Stimulated activated CD4-positive, alpha-beta T cell treated with anti-CD3 and anti-CD28 coated beads, Interleukin-15, amount 100 ng/mL, for 48 hours (primary cell): ENCODE results near the gene PLXNA2.

Experiments used
- DNase-seq, 2 donors: peaks; one replicate each; pipeline ENCODE4 v3.0.0-alpha.2; 2020; ENCODE audit warnings: low read depth in 2 of 2

Gene PLXNA2

DNA sequence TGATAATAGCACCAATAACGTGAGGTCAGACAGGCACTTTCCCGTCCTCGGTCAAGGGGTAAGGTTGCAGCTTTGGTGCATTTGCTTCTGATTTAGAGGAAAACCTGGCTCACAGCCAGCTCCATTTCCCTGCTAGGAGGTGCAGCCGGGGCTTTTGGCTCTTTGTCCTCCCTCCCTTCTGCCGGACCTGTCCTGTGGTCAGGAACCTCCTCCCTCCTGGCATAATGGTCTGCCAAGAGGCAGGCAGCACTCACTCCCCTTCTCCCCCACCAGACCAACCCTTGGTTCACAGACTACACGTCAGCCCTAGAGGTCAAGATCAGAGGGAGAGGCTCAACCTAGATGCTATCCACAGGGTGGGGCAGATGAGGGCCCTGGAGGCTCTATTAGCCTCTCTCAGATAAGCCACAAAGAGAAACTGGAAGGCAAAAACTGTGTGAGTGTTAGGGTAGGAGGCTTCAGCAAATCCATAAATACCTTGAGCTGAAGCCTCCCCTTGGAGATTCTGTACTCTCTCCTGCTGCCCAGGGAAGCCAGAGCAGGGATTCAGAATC, 64.8 kb downstream of the PLXNA2 start:
- no peak for DNase-seq

DNA sequence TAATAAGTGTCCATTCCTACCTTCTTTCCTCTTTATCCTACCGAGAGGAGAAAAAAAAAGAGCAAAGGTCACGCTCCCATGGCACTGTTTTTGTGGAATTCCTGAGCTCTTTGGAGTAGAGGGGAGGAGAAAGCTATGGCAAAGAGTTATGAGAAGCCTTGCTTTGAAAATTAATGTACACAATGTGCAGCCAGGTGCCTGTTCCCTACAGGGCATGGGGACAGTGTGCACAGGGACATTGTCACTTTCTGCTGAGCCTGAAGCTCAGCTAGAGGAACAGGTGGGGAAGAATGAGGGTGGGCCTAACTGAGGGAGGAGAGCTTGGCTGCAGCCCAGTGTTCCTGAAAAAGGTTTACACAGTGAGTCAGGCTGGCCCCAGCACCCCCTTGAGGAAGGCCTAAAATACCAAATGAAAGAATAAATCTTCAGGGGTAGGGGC, 66.1 kb downstream of the PLXNA2 start:
- DNase-seq = no peak

DNA sequence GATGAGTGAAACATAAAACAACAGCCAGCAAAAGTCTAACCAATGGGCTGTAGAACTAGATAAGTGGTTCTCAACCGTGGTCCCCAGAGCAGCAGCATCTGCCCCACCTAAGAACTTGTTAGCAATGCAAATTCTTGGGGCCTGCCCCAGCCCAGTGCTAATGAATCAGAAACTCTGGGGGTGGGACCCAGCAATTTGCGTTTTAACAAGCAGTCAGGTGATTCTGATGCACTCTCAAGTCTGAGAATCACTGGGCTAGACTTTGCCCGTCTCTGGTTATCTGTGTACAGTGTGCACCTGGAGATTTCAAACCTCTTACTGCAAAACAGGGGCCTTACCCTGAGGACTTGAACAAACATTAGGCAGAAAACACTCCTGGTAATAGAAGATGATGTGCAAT, 66.5 kb downstream of the PLXNA2 start:
- DNase-seq = no peak

DNA sequence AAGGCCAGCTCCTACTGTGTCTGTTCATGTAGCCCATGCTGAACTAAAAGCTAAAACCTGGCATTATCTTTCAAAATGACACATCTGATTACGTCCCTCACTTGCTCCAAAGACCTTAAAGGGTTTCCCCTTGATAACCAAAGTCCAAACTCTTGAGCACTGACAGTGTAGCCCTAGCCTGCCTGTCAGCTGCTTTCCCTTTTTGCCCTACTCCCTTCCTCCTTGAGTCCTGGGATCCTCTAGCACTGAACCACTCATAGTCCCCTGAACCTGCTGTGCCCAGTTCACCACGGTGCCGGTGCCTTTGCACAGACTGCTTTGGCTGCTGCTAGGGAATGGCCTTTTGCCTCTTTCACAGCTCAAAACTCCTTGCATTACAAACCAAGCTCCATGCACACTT, 67.5 kb downstream of the PLXNA2 start:
- DNase-seq = no peak

DNA sequence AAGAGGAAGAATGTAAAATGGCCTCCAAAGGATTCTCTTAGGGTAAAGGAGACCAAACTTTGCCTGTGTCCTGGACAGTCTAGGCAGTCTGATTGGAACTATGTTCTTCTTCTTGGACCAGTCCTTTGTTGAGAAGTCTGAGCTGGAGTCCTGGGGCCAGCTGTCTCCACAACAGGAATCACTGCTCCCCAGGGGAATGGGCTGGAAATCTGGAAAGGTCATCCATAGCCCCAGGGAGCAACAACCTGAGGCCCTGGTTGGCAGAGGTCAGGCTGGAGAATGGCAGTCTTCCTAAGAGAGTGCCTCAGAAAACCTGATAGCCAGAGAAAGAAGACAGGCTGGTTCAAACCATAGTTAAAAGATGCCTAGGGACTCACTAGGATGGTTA, 68.7 kb downstream of the PLXNA2 start:
- DNase-seq = no peak

DNA sequence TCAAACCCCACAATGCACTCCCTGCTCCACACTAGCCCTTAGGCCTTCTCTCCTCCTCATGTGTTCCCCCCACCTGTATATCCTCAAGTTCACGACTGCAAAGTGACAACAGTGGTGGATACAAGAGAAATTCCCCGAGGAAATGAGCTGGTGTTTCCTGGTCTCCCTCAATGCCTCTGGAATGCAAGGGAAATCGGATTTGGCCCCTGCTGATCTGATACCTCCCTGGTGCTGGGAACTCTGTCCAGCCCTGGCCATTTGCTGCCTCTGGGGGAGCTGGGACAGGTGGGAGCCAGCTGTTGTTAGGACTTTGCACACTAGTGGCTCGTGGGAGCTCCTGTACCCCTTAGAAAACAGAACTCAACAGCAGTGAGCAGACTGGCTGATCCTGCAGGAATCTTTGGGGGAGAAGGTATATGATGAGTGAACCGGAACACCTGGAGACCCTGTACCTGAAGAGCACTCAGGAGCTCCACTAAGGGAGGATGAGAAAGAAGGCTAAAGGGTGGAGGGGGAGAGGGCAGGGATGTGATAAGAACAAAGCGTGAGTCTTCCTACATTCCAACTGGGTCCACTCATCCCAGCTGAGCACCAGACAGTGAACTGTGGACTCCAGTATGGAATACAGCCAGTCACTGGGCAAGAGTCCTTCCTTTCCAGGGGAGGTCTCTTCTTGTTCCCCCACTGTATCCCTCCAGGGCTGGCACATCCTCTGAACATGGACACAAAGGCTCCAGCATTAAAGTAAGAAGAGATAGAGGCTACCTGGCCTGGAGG, 69.3 kb downstream of the PLXNA2 start:
- no peak for DNase-seq

DNA sequence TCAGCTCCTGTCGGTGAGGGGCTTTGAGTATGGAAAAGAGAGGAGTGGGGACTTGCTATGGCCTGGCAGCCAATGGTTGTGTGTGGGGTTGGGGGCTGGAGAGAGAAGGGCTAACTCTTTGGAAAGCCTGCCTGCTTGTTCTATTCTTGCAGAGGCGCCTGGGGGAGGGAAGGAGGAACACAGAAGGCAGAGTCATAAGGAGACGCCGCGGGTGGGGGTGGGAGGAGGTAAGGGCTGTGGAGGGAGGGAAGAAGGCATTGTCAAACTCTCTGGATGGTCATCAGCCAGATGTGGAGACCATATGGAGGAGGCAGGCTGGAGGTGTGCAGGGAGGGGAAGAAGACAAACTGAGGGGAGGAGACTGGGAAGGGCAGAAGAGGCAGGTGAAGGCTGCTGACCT, 70.0 kb downstream of the PLXNA2 start:
- DNase-seq = no peak

DNA sequence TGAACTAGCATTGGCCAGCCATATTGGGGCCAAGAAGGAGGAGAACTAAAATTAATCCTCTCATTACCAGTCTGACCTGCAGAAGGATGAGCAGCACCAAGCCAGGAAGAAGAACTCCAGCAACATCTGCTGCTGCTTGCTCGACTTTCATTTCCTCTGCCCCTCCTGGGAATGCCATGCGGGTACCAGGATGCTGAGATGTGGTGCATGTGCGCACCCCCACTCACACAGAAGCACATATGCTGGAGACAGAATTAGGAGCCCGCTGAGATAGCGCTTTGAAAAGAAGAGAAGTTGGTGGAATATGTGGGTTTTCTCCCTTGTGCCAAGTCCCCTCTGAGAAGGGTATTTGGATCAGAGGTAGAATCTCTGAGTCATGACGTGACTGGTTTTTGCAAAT, 70.4 kb downstream of the PLXNA2 start:
- DNase-seq = no peak

DNA sequence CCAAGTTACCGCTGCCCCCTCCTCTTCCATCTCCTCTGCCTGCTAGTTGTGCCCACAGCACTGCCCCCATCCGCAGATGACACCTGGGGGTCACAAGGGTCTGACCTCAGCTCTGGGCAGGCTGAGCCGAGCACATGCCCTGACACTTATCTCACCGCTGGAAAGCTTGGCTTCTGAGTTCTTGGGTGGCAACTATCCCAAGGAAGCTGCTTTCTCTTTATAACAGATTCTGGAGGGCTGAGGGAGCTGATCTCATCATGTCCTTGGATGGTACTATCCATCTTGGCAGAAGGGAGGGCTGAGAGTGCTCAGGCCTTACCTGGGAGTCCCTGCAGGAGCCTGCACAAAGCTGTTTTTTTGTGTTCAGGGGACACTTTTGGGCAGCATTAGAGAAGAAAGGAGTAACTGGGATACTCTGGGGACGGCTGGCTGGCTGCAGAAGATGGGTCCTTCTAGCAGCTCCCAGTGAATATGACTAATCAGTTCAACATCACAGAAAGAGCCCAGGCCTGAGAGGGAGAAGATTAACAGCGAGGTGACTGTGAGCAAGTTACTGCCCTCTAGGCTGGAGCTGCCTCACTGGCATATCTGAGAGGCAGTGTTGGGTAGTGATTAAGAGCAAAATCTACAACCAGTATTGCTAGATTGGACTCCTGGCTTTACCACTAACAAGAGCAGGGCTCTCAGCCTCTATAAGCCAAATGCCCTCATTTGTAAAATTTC, 71.6 kb downstream of the PLXNA2 start:
- DNase-seq = no peak

DNA sequence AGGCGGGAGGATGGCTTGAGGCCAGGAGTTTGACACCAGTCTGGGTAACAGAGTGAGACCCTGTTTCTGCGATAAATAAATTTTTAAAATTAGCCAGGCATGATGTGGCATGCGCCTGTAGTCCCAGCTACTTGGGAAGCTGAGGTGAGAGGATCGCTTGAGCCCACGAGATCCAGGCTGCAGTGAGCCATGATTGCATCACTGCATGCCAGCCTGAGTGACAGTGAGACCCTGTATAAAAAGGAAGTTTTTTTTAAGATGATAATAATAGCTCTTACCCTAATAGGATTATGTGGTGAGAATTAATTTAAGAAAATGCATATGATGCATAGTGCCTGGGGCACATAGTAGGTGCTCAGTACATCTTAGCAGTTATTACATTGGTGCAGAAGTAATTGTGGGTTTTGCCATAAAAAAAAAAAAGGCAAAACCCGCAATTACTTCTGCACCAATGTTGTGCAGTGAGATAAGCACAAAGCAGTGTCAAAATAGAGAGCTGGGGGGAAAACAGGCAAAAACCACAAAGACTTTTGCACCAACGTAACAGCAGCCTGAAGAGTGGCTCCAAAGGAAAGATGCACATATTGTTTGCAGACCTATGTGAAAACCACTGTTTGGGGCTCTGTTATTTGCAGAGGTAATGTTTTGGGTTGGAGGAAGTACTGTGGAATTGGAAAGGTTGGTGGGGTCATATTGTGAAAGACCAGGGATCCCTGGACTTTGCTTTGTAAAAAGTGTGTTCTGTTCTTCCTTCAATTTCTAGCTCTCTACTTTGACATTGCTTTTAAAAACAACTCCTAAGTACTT, 72.4 kb downstream of the PLXNA2 start:
- no peak for DNase-seq

DNA sequence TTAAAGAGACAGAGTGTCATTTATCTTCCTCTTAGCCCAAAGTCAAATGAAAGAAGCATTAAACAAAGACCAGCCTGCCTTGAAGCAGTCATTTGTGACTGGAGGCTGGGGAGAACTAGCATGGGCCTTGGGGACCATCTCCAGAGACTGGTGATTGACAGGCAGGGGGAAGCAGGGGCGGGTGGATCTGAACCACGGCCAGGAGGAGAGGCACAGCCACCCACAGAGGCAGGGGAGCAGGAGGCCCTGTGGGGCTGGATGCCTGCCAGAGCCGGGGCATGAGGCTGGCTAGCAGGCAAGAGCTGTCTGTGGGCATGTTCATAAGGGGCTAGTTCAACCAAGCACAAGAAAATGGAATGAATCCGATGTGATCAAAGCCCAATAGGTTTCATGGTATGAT, 73.9 kb downstream of the PLXNA2 start:
- no peak for DNase-seq

DNA sequence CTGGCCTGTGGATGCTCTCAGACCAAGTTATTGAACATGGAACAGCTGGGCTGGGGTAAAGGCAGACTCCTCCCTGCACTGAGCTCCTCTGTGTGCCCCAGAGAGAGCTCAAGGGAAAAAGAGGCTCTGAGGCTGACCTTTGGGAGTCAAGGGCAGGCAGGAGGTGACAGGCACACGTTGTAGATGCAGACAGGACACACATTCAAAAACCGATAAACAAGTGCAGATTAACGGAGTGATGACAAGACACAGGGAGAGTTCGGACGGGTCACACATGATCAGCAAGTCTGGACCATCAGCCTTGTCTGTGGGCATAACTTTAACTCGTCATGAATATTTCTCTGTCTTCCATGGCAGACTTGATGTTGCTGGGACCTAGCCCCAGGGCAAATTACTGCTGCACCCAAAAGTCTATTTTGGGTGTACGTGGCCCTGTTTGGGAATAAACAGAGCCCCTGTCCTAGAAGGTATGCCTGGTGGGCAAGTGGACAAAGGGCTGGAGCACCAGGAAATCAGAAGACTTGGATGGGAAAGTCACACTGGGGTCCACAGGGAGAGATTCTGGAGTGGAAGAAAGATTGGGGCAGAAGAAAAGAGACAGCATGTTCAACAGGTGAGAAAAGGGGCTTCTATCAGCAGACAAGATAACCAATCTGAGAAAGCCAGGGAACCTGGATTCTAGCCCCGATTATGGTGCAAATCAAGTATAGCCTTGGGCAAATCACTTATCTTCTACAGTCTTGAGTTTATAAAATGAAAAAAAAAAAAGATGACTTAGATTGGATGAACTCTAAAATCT, 74.9 kb downstream of the PLXNA2 start:
- DNase-seq = no peak

DNA sequence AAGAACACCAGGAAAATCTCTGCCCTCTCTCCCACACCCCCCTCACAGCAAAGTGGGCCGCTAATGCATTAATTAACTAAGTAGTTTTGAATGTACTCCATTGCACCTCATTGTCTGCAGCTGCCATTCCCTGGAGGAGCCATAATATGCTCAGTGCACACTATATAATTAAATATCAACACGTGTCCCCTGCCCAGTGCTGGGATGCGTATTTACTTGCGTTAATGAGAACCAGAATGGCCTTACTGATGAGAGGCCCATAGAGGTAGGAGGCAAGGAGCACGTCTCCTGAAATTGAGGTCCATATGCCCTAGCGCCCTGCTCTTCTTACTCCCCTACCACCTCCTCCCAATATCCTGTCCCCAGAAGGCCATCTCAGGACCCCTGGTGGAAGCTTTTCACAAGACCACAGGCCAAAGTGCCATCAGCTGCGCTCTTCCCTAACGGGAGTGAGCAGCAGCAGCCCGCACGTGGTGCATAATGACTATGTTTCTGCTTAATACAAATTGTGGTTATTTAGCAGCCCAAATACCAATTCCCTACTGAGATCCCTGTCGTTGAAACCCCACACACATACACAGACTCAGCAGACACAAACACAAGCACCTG, 76.8 kb downstream of the PLXNA2 start:
- no peak for DNase-seq

DNA sequence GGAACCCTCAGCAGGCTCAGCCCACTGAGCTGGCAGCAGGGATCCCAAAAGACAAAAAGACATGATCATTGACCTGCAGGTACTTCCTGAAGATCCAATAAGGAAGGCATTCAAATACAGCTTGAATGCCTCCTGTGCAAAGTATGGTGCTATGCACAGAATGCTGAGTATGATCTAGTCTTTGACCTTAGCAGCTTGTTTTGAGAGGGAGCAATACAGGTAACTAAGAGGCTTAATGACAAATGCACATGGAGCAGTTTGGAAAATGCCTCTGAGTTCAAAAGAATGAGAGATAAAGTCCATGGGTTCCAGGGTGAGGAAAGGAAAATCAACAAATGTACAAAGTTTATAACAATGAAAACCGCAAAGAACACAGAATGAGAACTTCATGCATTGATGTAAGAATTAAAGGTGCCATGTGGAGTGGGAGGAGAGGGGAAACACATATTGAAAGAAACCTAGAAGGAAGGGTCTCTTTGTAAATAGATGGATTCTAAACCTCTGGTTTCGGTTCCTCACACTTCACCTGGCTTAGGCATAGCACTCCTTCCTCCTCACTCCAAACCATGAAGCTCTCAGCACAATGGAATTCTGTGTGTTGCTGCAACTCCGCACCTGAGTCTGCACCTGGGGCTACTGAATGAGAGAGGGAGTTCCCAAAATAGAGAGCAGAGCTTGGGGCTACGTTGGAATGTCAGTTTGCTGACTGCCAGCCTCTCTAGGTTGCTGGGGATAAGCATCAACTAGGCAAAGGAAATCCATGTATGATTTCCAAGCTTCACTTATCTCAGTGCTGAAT, 77.6 kb downstream of the PLXNA2 start:
- no peak for DNase-seq

DNA sequence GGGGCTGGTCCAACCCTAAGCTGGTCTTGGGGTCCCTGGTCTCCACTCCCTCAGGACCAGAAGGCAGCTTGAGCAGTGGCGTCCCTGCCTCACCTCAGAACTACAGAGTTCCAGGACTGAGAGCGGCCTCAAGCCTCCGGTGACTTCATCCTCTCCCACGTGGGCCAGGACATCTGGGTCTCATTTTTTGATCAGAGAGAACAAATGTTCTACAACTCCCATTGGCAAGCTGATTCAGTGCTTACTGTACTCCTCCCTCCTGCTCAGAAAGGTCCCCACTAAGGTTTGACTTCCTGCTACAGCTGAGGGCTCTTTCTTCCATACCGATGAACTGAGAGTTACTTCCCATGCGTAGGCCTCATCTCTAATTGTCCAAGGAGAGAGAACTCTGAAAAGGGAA, 78.5 kb downstream of the PLXNA2 start:
- DNase-seq = no peak

DNA sequence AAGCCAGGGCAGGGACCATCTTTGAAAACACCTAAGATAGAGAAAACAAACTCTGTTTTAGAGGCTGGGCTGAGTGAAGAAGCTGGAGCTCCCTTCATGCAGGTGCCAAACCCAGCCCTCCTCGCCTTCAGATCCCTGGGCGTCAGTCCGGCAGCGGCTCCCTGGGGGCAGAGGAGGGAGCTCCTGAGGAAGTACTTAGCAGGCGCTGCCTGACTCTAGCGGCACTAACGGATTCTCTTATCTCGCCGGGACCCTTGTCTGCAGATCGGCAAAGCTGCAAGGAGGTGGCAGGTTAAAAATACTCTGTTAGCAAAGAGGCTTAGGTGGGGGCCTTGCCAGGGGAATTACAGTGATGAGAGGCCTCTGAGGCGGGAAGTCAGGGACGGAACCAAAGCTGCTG, 79.6 kb downstream of the PLXNA2 start:
- no peak for DNase-seq

DNA sequence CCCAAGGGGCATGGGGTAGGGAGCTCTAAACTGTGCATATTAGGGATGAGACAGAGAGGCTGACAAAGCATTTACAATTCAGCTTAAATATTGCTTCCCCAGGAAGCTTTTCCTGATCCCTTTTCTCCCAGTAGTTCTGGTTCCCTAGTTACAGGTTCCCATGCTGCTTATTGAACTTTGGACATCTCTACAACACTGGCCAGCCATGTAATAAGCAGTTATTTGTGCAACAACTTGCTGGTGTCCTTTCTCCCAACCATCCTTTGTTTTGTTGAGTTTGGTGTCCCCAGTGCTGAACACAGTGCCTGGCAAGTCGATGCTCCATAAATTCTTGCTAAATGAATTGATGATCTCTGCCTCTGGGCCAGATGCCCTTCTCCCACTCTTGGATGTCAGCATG, 80.6 kb downstream of the PLXNA2 start:
- DNase-seq = no peak

DNA sequence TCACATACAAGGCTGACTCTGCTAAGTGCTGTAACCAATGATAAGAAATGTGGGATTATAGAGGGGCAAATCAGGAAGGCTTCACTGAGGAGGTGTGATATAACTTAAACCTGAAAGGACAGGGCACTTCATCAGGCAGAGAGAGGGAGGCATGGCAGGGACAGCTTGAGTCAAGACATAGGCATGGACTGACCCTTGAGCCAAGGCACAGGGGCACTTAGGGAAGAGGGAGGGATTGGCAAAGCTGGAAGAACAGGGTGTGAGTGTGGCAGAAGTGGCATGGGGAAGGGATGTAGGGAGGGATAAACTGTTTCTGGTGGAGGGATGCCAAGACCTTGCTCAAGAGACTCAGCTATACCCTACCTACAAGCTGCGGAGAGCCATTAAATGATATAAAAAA, 81.3 kb downstream of the PLXNA2 start:
- no peak for DNase-seq

DNA sequence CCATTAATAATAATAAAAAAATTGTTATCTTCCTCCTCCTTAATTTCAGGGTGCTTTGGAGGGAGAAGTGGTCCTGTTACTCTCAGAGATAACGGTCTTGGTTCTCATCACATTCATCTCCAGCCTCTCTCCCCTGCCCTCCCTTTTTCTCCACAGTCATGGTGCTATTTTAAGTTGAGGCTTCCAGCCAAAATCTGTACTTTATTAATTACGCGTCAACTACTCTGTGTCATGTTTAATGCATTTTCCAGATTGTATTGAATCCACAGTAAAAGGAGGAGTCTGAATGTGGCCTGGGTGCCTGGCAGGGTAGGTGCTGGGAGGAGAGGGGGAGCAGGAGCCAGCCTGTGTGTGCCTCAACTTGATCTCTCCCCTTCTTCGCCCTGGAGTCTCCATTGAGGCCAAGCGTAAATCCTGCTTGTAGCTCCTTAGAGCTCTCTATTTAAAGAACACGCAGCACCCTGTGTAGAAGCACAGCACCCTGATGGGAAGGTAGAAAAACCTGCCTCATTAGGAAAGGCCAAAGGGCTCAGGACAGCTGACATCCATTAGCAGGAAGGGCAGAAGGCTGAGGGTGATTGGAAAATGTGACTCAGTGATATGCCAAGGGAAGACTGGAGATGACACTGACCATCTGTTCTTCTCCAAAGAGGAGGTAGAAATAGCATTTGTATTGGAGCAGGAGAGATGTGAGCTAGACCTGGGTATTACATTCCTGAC, 82.4 kb downstream of the PLXNA2 start:
- no peak for DNase-seq

DNA sequence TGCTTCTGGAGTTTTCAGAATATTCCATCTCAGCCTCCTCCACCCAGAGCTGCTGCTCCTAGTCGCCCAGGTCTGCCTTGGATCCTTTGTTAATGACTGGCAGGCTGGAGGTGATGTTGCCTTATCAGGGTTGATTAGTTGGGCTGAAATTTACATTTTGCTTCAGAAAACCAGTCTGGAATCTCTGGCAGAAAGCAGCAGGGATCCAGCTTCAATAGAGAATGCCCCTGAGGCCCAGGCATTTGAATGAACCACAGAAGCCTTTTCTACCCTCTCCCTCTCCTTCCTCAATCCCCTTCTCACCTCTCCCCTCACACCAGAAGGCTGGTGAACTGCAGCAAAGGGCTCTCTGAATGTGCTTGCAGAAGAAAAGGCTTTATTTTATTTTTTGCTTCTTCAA, 83.2 kb downstream of the PLXNA2 start:
- DNase-seq = no peak
